B cell (primary cell): ENCODE measurements around the gene WDR27. TPM values are rescaled to one million over a fixed set of nuclear protein-coding genes. Genes with fewer than 3 reads are reported as not detected.

Experiments used
- ATAC-seq: fragments of 200-7000 bp; cut with Tn5 transposase; one replicate; pipeline ENCODE4 v1.10.0; 2021; ENCODE audit warnings: low read depth, mild to moderate bottlenecking, moderate number of reproducible peaks, moderate library complexity
- CTCF ChIA-PET: fragments of 350-600 bp; sonication (Branson Sonifier 250); formaldehyde crosslinking; loops from one replicate; lab custom pipeline; 2021; ENCODE audit warnings: antibody characterized with exemption, inconsistent platforms; lab: Charles Lee
- POLR2A ChIA-PET: fragments of 350-600 bp; sonication (Branson Sonifier 250); formaldehyde crosslinking; loops from one replicate; lab custom pipeline; 2021; ENCODE audit warnings: antibody characterized with exemption; lab: Charles Lee
- DNase-seq: peaks from one replicate; pipeline ENCODE4 v3.0.0; 2013
- H2AFZ ChIP-seq: 2 replicates; pipeline ENCODE4 v1.6.1; 2012; ENCODE audit warnings: mild to moderate bottlenecking, low read depth, low read length; ENCODE audit not compliant: insufficient read depth, poor library complexity, severe bottlenecking
- H3K27ac ChIP-seq, 2 donors: 1 replicate in 1 of 2; 2 replicates in 1 of 2; pipeline ENCODE4 v1.5.1; 2012 to 2013; ENCODE audit warnings: low read length in 2 of 2, mild to moderate bottlenecking in 2 of 2, moderate library complexity in 1 of 2
- H3K27me3 ChIP-seq, 4 experiments: fragments of 200-600 bp in 1 of 4; sonication (generic) in 1 of 4; replicated peaks in 1 of 4; 1 replicate in 2 of 4; 2 replicates in 2 of 4; pipeline versions ENCODE4 v1.6.1 to v1.7.0; 2013 to 2016; ENCODE audit warnings: low read length in 3 of 4, mild to moderate bottlenecking in 2 of 4, mixed read lengths in 1 of 4, moderate library complexity in 1 of 4; ENCODE audit not compliant: insufficient read depth in 4 of 4, control insufficient read depth in 3 of 4; ENCODE audit errors: control extremely low read depth in 1 of 4
- H3K36me3 ChIP-seq, 2 experiments: replicated peaks in 1 of 2; 1 replicate in 1 of 2; 2 replicates in 1 of 2; pipeline versions ENCODE4 v1.6.1 to v1.7.1; 2013; ENCODE audit warnings: low read length in 1 of 2; ENCODE audit not compliant: insufficient read depth in 2 of 2, control insufficient read depth in 1 of 2; ENCODE audit errors: control extremely low read depth in 1 of 2, extremely low read depth in 1 of 2
- H3K4me1 ChIP-seq, 2 donors: fragments of 200-600 bp in 1 of 2; sonication (generic) in 1 of 2; 1 replicate in 1 of 2; 2 replicates in 1 of 2; pipeline versions ENCODE4 v1.5.1 to v1.6.1; 2013 to 2017; ENCODE audit warnings: low read length in 2 of 2; ENCODE audit not compliant: control insufficient read depth in 2 of 2, insufficient read depth in 2 of 2
- H3K4me2 ChIP-seq: replicated peaks from 2 replicates; pipeline ENCODE3; 2012; ENCODE audit warnings: mild to moderate bottlenecking, low read depth, low read length; ENCODE audit not compliant: poor library complexity, severe bottlenecking
- H3K4me3 ChIP-seq, 5 experiments: fragments of 200-600 bp in 1 of 5; sonication (generic) in 1 of 5; 1 replicate in 3 of 5; 2 replicates in 2 of 5; pipeline versions ENCODE4 v1.5.1 to v1.7.0; 2011 to 2016; ENCODE audit warnings: low read length in 4 of 5, mild to moderate bottlenecking in 4 of 5, low read depth in 2 of 5, control low read depth in 1 of 5, moderate library complexity in 1 of 5; ENCODE audit not compliant: insufficient read depth in 1 of 5; ENCODE audit errors: control extremely low read depth in 1 of 5, extremely low read depth in 1 of 5
- H3K79me2 ChIP-seq: fragments of 200-600 bp; sonication (generic); one replicate; pipeline ENCODE4 v1.6.0; 2016; ENCODE audit warnings: low read length; ENCODE audit not compliant: control insufficient read depth, insufficient read depth
- H3K9ac ChIP-seq: fragments of 200-600 bp; sonication (generic); 2 replicates; pipeline ENCODE4 v1.6.1; 2017; ENCODE audit warnings: mild to moderate bottlenecking, low read length, moderate library complexity
- H3K9me3 ChIP-seq, 3 donors: one replicate each; pipeline versions ENCODE4 v1.6.1 to v1.7.1; 2013; ENCODE audit warnings: low read length in 2 of 3; ENCODE audit not compliant: control insufficient read depth in 2 of 3, insufficient read depth in 1 of 3; ENCODE audit errors: control extremely low read depth in 1 of 3
- H4K20me1 ChIP-seq: 2 replicates; pipeline ENCODE4 v1.6.0; 2012; ENCODE audit warnings: mild to moderate bottlenecking, low read length; ENCODE audit not compliant: insufficient read depth, control insufficient read depth, poor library complexity, severe bottlenecking
- H3K27ac Mint-ChIP-seq: one replicate; pipeline ENCODE4 v1.8.0; 2021; ENCODE audit warnings: mixed read lengths
- H3K27me3 Mint-ChIP-seq: one replicate; pipeline ENCODE4 v1.8.0; 2021; ENCODE audit warnings: mixed read lengths
- H3K4me1 Mint-ChIP-seq: one replicate; pipeline ENCODE4 v1.8.0; 2021; ENCODE audit warnings: mixed read lengths
- H3K4me3 Mint-ChIP-seq: one replicate; pipeline ENCODE4 v1.8.0; 2021; ENCODE audit warnings: mixed read lengths
- H3K9me3 Mint-ChIP-seq: one replicate; pipeline ENCODE4 v1.8.0; 2022; ENCODE audit warnings: mixed read lengths; ENCODE audit not compliant: insufficient read depth
- EZH2 ChIP-seq: IDR thresholded peaks from 2 replicates; pipeline ENCODE4 v1.6.1; 2012; ENCODE audit warnings: borderline replicate concordance, low read depth, mild to moderate bottlenecking, moderate library complexity, low read length; ENCODE audit not compliant: insufficient read depth, poor library complexity, severe bottlenecking
- WGBS: methylation state at CpG from one replicate; pipeline ENCODE4 v1.1.5; 2013; ENCODE audit warnings: missing lambda C conversion rate; ENCODE audit not compliant: insufficient coverage; 5-methylcytosine and 5-hydroxymethylcytosine counted together
- intact Hi-C: fragments of 100-400 bp; cut with micrococcal nuclease; formaldehyde crosslinking; loops from one replicate; pipeline ENCODE4 v1.10.0; 2022
- polyA plus RNA-seq: library from polyadenylated mRNA; depleted of rRNA; stranded (reverse); fragments of >200 nt; gene quantifications from 2 replicates; pipeline ENCODE4 v1.2.3, GENCODE V29; 2012
- total RNA-seq, 2 donors: library from RNA; stranded (reverse); fragments of 120-200 nt in 1 of 2; gene quantifications; 1 replicate in 1 of 2; 2 replicates in 1 of 2; pipeline versions ENCODE4 v1.2.3 to v1.2.4, GENCODE V29; 2013 to 2022
- TF ChIP-seq, protein P1 (sequence below): fragments of 200-600 bp; IDR thresholded peaks from one replicate; pipeline ENCODE4 v1.8.0; 2022; ENCODE audit warnings: antibody characterized with exemption, mild to moderate bottlenecking

WDR27 gene
- total and polyA plus RNA-seq, 2 donors (not counting 1 experiment from before 2014, with no cell fraction given) = 64.3 to 86.3 TPM

DNA sequence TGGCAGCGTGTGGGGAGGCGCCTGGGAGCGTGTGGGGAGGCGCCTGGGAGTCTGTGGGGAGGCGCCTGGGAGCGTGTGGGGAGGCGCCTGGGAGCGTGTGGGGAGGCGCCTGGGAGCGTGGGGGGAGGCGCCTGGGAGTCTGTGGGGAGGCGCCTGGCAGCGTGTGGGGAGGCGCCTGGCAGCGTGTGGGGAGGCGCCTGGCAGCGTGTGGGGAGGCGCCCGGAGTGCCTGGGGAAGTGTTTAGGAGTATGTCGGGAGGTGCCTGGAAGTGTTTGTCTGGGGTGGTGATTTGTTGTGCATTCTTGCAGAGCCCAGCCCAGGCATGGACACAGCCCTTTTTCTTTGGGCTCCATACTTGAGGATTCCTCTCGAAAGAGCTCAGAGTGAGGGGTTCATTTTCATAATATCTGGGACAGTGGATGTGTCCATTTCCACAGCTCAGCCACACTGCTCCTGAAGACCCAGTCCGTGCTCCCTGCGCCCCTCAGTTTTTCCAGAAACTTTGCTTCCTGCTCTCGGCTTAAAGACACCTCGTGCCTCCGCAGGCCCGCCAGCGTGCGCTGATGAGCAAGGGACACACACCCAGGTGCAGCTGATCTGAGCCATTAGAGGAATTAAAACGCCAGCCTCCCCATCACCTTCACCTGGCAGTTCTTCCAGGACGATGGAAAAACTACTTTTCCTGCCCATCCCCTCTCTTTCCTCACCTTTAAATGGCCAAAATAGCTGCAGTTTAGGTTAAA lies 276.0 kb downstream of the WDR27 start:
- Histone ChIP-seq H3K4me2 (no peak overlapping the region), H3K36me3 (no peaks in the 10 kb centered on the region), H2AFZ (no peak overlapping the region), H3K27me3 (no peaks in the 10 kb centered on the region), H3K9ac (no peak overlapping the region), H3K4me1 (no peaks in the 10 kb centered on the region), H3K4me3 (no peak overlapping the region), H3K27ac (no peak overlapping the region), H4K20me1 (no peaks in the 10 kb centered on the region), H3K79me2 (no peaks in the 10 kb centered on the region), H3K9me3 (peaks cover 0 to 50% (median 10%) of the 10 kb centered on the region in 3 donors)
- Mint-ChIP-seq H3K4me1 (no peaks in the 10 kb centered on the region), H3K27me3 (no peaks in the 10 kb centered on the region), H3K27ac (no peak overlapping the region), H3K4me3 (no peak overlapping the region), H3K9me3 (peaks cover 6% of the 10 kb centered on the region)
- TF ChIP-seq, protein P1, sequence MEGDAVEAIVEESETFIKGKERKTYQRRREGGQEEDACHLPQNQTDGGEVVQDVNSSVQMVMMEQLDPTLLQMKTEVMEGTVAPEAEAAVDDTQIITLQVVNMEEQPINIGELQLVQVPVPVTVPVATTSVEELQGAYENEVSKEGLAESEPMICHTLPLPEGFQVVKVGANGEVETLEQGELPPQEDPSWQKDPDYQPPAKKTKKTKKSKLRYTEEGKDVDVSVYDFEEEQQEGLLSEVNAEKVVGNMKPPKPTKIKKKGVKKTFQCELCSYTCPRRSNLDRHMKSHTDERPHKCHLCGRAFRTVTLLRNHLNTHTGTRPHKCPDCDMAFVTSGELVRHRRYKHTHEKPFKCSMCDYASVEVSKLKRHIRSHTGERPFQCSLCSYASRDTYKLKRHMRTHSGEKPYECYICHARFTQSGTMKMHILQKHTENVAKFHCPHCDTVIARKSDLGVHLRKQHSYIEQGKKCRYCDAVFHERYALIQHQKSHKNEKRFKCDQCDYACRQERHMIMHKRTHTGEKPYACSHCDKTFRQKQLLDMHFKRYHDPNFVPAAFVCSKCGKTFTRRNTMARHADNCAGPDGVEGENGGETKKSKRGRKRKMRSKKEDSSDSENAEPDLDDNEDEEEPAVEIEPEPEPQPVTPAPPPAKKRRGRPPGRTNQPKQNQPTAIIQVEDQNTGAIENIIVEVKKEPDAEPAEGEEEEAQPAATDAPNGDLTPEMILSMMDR = no peak
- TF ChIP-seq EZH2 = no peak
- DNase-seq (no peak), ATAC-seq (no peak)
- intact Hi-C loops = no loop called here
- ChIA-PET CTCF (no interaction called here), POLR2A (no interaction called here)
- WGBS = 97% methylated on average over 16 of the region's 31 CpGs

DNA sequence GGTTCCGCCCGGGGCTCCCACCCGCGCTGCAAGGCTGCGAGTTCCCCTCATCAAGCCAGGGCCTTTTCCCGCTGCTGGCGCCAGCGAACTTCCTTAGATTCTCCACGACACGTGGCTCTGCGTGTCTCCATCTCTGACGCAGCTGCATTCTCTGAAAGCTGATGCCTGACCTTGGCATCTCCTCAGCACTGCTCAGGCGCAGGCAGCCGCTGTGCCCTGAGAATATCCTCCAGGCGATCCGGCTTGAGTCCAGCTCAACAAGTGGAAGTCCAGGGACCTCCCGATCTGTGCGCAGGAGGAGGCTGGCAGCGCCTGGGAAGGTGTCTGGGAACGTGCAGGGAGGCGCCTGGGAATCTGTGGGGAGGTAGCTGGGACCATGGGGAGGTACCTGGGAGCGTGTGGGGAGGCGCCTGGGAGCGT lies 277.0 kb downstream of the WDR27 start:
- Histone ChIP-seq H3K79me2 (no peaks in the 10 kb centered on the region), H3K4me2 (no peak overlapping the region), H3K9ac (no peak overlapping the region), H3K4me3 (no peak overlapping the region), H4K20me1 (no peaks in the 10 kb centered on the region), H3K36me3 (no peaks in the 10 kb centered on the region), H3K9me3 (peaks cover 0 to 41% (median 2%) of the 10 kb centered on the region in 3 donors), H3K4me1 (no peaks in the 10 kb centered on the region), H3K27me3 (no peaks in the 10 kb centered on the region), H3K27ac (no peak overlapping the region), H2AFZ (no peak overlapping the region)
- H3K4me3 Mint-ChIP-seq = no peak overlapping the region
- H3K4me1 Mint-ChIP-seq = no peaks in the 10 kb centered on the region
- no peaks in the 10 kb centered on the region for H3K27me3 Mint-ChIP-seq
- 84% methylated on average over 22 of the region's 24 CpGs for WGBS
- intact Hi-C loops = no loop called here
- no peak overlapping the region for H3K27ac Mint-ChIP-seq
- CTCF ChIA-PET = no interaction called here
- no peaks in the 10 kb centered on the region for H3K9me3 Mint-ChIP-seq
- DNase-seq (no peak), ATAC-seq (no peak)
- POLR2A ChIA-PET = no interaction called here
- no peak for TF ChIP-seq EZH2
- TF ChIP-seq, protein P1 = no peak
